ENCODE data around the gene DLX6. TPM values are rescaled to one million over a fixed set of nuclear protein-coding genes. Genes with fewer than 3 reads are reported as not detected.

Gene DLX6
- total RNA-seq, 2 experiments from 2014 or later = not detected

DNA sequence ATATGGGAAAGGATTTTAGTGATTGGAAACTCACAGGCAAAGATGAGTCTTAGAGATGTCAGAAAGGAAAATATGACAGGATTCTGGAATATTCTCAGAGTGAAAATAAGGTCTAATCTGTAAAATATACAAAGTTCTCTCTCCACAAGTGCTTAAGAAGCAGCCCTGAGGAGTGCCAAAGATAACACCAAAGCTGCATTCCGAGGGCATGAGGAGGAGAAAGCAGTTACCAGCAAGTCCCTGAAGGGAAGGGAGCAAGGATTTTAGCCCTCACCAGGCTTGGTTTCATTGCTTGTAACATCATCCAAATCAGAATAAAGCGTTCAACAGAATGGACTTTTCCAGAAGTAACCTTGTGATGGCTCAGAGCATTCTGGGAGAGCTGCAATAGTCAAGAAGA, 31.4 kb upstream of the DLX6 start:
- Mint-ChIP-seq H3K36me3 (ENCODE audit: low read depth) (no peaks in the 10 kb centered on the region), H3K4me1 (ENCODE audit: low read depth) (no peaks in the 10 kb centered on the region), H3K4me3 (no peak overlapping the region), H3K27ac (no peak overlapping the region), H3K9me3 (no peaks in the 10 kb centered on the region), H3K27me3 (peaks cover 34% of the 10 kb centered on the region)
- ATAC-seq = no peak
- intact Hi-C loops (cut with micrococcal nuclease) = no loop called here
- ChIA-PET CTCF (no interaction called here), POLR2A (no interaction called here)
- TF ChIP-seq, protein P1, sequence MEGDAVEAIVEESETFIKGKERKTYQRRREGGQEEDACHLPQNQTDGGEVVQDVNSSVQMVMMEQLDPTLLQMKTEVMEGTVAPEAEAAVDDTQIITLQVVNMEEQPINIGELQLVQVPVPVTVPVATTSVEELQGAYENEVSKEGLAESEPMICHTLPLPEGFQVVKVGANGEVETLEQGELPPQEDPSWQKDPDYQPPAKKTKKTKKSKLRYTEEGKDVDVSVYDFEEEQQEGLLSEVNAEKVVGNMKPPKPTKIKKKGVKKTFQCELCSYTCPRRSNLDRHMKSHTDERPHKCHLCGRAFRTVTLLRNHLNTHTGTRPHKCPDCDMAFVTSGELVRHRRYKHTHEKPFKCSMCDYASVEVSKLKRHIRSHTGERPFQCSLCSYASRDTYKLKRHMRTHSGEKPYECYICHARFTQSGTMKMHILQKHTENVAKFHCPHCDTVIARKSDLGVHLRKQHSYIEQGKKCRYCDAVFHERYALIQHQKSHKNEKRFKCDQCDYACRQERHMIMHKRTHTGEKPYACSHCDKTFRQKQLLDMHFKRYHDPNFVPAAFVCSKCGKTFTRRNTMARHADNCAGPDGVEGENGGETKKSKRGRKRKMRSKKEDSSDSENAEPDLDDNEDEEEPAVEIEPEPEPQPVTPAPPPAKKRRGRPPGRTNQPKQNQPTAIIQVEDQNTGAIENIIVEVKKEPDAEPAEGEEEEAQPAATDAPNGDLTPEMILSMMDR (IDR thresholded peaks at IDR 0.05) = no peak
- DNase-seq = no peak

DNA sequence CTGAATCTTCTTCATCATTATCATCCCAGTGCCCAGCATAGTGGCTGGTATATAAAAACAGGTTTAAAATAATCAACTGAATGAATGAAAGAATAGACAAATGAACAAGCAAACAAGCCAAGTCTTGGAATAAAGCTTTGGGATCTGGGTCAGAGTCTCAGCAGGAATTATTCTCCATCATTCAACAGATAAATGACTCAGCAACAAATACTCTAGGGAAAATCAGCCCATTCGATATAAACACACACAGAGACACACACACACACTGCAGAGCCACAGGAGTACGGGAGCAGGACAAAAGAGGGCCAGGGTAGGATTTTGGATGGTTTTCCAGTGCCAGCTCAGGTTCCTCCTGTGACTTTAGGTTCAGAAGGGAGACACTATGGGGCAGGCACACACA, 29.2 kb upstream of the DLX6 start:
- Mint-ChIP-seq H3K36me3 (ENCODE audit: low read depth) (no peaks in the 10 kb centered on the region), H3K27me3 (peaks cover 27% of the 10 kb centered on the region), H3K9me3 (no peaks in the 10 kb centered on the region), H3K27ac (no peak overlapping the region), H3K4me3 (no peak overlapping the region), H3K4me1 (ENCODE audit: low read depth) (no peaks in the 10 kb centered on the region)
- ChIA-PET POLR2A (no interaction called here), CTCF (no interaction called here)
- TF ChIP-seq, protein P1 (IDR thresholded peaks at IDR 0.05) = no peak
- intact Hi-C loops (cut with micrococcal nuclease) = no loop called here
- DNase-seq = no peak
- ATAC-seq = no peak

DNA sequence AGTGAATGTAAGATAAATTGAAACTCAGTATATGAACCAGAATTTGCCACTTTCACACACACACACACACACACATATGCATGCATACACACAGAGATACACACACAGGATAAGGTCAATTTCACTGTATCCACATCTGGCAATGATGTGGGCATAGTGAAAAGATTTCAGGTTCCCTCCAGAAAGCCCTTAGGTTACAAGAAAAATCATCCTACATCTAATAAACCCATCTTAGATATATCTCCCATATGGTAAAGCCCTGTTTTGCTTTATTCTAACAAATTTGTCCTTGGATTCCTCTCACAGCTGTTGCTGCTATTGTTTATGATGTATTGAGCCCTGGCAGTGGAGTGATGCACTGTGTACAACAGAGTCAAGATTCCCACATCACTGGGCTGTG, 27.9 kb upstream of the DLX6 start:
- Mint-ChIP-seq H3K9me3 (no peaks in the 10 kb centered on the region), H3K27me3 (peaks cover 25% of the 10 kb centered on the region), H3K4me3 (no peak overlapping the region), H3K4me1 (ENCODE audit: low read depth) (no peaks in the 10 kb centered on the region), H3K36me3 (ENCODE audit: low read depth) (no peaks in the 10 kb centered on the region), H3K27ac (no peak overlapping the region)
- TF ChIP-seq, protein P1 (IDR thresholded peaks at IDR 0.05) = no peak
- ATAC-seq (no peak), DNase-seq (no peak)
- ChIA-PET POLR2A (no interaction called here), CTCF (no interaction called here)
- intact Hi-C loops (cut with micrococcal nuclease) = no loop called here

DNA sequence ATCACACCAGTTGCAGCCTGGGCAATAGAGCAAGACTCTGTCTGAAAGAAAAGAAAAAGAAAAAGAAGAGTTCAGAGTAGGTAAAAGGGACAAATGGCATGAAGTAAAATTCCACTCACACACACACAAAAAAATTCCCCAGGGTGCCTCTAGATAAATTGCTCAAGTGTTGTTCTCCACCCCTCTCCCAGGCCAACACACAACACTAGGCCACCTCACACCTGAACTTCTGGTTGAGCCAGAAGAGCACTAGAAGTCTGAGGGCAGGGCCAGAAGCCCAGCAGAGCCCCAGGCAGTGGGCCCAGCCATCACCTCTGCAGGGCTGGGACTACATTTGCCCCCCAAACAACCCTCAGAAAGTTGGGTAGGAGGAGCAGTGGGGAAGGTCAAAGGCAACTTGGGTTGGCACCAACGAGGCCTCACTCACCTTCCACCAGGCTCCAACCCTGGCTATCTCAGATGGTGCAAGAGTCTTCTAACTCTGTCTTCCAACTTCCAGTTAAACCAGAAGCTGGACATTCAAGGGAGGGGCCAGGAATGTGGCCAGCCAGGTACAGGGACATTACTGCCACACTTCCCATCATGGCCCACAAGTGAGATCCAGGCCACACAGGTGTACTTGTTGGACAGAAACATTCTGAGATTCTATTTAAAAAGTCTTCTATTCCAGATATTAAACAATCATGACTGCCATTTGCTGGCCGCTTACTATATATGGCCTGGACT, 25.6 kb upstream of the DLX6 start:
- intact Hi-C loops (cut with micrococcal nuclease) = no loop called here
- POLR2A ChIA-PET = no interaction called here

DNA sequence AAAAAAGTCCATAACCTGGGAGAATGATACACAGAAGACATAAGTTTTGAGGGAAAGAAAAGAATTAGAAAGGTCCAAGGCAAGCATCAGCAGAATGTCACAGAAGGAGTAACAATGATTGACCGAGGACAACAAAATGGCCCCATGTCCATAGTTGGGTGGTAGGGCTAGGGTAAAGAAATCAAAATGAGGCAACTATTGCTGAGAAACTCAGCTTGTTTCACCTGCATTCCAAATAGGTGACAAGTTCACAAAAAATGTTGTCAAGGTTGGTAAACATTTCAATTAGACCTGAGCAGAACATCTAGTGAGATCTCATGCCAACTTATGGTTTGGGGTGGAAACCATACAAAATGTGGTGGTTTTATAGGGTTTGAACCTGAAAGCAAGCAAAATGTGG, 22.8 kb upstream of the DLX6 start:
- no peak overlapping the region for H3K27ac Mint-ChIP-seq
- peaks cover 31% of the 10 kb centered on the region for H3K27me3 Mint-ChIP-seq
- DNase-seq = no peak
- POLR2A ChIA-PET = no interaction called here
- H3K4me1 Mint-ChIP-seq (ENCODE audit: low read depth) = no peaks in the 10 kb centered on the region
- ATAC-seq = no peak
- TF ChIP-seq, protein P1 (IDR thresholded peaks at IDR 0.05) = no peak
- no peaks in the 10 kb centered on the region for H3K9me3 Mint-ChIP-seq
- H3K4me3 Mint-ChIP-seq = no peak overlapping the region
- H3K36me3 Mint-ChIP-seq (ENCODE audit: low read depth) = no peaks in the 10 kb centered on the region
- CTCF ChIA-PET = no interaction called here
- intact Hi-C loops (cut with micrococcal nuclease) = no loop called here

More for the DNA sequence above, 25.6 kb upstream of the DLX6 start:
- no peak for DNase-seq
- Mint-ChIP-seq H3K4me1 (ENCODE audit: low read depth) (no peaks in the 10 kb centered on the region), H3K27ac (no peak overlapping the region), H3K9me3 (no peaks in the 10 kb centered on the region), H3K36me3 (ENCODE audit: low read depth) (no peaks in the 10 kb centered on the region), H3K4me3 (no peak overlapping the region), H3K27me3 (peaks cover 30% of the 10 kb centered on the region)
- TF ChIP-seq, protein P1 (IDR thresholded peaks at IDR 0.05) = no peak
- no peak for ATAC-seq
- CTCF ChIA-PET = no interaction called here

All from activated CD8-positive, alpha-beta T cell treated with anti-CD3 and anti-CD28 coated beads for 36 hours (primary cell).